Upper lobe of left lung (tissue), 4 donors: Measurements from ENCODE around the gene GLYR1.

Source experiments
- CTCF ChIP-seq, 6 experiments: fragments of 450-650 bp in 4 of 6; fragments of 200-600 bp in 2 of 6; sonication (generic) in 2 of 6; IDR thresholded peaks; one replicate each; pipeline ENCODE4 v1.5.1; 2016 to 2019; ENCODE audit warnings: antibody characterized with exemption in 6 of 6
- POLR2A ChIP-seq, 4 donors: fragments of 450-650 bp; IDR thresholded peaks; one replicate each; pipeline ENCODE4 v1.5.1; 2016 to 2017; ENCODE audit warnings: antibody characterized with exemption in 4 of 4, mild to moderate bottlenecking in 2 of 4

DNA sequence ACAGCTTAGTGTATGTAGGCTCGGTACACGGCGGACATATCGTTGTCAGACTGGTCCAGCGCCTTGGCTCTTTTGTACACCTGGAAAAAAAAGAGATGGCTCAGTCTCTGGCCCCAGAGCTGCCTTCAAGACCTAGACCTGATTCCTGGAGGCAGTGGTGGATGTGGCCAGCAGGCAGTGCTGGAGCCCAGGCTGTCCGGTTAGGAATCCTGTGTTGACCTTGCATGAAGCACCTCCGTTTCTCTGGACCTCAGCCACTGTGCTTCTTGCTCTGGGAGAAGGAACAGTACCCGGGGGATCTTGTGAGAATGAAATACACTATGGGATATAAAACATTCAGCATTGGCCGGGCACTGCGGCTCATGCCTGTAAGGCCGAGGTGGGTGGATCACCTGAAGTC is 41.9 kb downstream of the GLYR1 start:
- no peak for TF ChIP-seq CTCF (IDR thresholded peaks at IDR 0.05)
- TF ChIP-seq POLR2A (IDR thresholded peaks at IDR 0.05), result no peak
